GM12872 (cell line): ENCODE measurements around the gene MYLIP.

Experiments
- TF ChIP-seq, protein P1 (sequence below): IDR thresholded peaks from 3 replicates; pipeline ENCODE4 v1.5.1; 2011; ENCODE audit warnings: low read depth, mild to moderate bottlenecking, low read length, moderate library complexity; ENCODE audit not compliant: insufficient read depth

The MYLIP gene

DNA sequence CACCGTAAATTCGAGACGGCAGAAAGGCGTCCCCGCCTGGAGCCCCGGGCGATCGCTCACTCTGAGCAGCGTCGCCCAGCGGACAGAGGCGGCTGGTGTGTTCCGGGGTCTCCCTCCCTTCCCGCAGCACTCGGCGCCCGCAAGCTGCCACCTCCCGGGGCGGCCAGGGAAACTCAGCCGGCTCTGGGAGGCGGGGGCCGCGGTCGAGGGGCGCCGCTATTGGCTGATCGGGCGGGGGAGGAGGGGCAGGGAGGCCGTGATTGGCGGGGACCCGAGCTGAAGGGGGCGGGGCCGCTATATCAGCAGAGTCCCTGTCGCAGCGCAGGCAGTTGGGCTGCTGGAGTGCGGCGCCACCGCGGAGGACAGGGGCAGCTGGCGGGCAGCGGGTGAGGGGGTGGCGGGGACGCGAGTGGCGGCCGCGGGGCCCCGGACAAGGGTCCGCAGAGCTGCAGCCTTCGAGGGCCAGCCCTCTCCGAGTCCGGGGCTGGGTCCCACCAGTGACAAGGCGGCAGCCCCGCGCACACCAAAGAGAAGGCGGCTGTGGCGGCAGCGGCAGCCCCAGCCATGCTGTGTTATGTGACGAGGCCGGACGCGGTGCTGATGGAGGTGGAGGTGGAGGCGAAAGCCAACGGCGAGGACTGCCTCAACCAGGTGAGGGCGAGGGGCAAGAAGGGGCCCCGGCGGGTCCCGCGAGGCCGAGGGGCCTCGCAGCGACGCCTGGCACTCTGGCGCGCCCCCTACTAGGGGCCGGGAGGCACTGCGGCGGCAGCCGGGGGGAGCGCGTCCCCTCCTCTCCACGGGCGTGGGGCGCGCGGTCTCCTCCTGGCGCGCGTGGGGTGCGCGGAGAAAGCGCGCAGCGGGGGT is at the start of gene MYLIP:
Gene MYLIP (plus strand): TSS at position 328 of the 864 bp plus-strand sequence. CDS start 237 bp downstream, at position 565.
- TF ChIP-seq, protein P1, sequence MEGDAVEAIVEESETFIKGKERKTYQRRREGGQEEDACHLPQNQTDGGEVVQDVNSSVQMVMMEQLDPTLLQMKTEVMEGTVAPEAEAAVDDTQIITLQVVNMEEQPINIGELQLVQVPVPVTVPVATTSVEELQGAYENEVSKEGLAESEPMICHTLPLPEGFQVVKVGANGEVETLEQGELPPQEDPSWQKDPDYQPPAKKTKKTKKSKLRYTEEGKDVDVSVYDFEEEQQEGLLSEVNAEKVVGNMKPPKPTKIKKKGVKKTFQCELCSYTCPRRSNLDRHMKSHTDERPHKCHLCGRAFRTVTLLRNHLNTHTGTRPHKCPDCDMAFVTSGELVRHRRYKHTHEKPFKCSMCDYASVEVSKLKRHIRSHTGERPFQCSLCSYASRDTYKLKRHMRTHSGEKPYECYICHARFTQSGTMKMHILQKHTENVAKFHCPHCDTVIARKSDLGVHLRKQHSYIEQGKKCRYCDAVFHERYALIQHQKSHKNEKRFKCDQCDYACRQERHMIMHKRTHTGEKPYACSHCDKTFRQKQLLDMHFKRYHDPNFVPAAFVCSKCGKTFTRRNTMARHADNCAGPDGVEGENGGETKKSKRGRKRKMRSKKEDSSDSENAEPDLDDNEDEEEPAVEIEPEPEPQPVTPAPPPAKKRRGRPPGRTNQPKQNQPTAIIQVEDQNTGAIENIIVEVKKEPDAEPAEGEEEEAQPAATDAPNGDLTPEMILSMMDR: peak; percentile 79

DNA sequence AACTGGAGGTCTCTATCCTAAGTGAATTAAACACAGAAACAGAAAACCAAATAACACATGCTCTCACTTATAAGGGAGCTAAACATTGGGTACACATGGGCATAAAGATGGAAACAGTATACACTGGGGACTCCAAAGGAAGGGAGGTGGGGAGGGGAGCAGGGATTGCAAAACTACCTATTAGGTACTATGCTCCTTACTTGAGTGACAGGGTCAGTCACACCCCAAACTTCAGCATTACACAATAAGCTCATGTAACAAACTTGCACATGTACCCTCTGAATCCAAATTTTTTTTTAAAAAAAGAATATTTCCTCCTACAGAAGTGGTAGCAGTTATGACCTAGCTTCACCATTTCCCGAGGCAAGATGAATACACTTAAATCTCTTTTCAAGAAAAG is 49.5 kb upstream of the MYLIP start:
- TF ChIP-seq, protein P1: no peak

DNA sequence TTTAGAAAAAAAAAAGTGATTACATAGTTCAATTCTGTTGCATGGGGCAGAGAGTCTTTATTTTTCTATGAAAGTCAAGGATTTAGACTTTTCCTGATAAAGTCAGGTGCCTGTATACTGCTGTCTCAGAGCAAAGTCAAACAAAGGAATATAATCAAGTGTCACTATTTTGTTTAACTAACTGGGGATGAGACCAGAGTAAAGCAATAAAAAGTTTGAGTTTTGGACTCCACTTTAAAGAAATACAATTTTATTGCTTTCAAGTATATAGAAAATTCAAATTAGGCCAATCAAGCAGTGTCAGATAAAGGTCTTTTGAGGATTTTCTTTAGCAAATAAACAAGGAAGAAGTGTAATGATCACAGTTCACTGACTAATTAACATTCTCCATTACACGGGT is 48.7 kb upstream of the MYLIP start:
- TF ChIP-seq, protein P1: no peak

DNA sequence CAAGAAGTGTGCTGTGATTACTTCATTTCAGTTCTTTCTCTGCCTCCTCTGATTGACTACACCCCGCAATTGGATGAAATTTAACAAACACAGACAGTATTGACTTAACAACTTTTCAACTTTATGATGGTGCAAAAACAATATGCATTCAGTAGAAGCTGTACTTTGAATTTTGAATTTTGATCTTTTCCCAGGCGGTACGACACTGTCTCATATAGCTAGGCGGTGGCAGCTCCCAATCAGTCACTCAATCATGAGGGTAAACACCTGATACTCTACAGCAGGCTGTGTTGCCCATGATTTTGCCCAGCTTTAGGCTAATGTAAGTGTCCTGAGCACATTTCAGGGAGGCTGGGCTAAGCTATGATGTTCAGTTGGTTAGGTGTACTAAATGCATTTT is 47.6 kb upstream of the MYLIP start:
- TF ChIP-seq, protein P1: no peak

DNA sequence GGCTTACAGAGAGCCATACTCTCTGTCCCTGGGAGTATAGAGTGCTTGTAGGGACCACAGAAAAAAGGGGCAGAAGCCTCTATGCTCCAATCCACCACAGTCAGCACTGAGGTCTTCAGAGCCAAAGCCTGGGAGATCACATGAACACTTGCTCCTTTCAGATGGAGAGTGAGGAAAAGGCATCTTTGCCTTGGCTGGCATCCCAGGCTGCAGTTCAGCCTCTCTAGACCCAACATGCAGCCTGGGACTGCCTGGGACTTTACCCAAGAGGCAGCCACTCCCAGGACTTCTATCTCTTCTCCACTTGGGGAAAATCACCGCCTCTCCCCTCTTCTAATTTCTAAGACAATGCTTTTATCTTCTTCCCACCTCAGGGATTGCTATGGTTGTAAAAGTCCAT is 46.5 kb upstream of the MYLIP start:
- TF ChIP-seq, protein P1: no peak

DNA sequence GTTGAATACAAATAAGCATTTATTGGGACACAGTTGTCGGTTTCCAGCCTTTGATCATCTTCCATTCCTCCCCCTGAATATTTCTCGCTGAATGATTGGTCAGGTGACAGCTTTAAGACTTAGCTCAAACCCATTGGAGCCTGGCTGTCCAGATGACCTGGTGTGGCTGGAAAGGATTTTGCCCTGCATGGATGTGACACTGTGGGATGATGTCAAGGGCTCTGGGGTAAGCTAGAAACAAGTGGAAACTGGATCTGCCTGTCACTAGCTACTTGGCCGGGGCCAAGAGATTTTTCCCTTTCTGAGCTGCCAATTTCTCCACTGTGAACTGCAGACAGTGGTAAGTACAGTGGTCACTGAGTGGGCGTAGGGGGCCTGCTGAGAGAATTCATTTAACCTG is 41.9 kb upstream of the MYLIP start:
- TF ChIP-seq, protein P1: no peak

DNA sequence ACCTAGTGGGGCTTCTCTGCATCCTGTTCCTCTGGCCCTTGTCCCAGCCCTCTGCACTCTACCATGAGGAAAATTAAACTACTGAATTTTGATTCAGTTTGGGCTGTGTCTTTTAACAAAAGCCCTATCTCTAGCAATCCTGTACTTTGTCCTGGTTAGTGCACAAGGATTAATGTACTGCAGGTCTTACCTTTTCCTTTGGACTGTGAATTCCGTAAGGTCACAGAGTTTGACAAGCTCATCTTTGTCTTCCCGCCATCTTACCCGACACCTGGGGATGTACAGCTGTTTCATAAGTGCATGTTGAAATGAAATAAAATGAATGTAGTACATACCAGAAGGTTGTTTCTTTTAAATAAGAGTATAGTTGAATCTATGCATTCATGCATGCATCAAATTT is 41.5 kb upstream of the MYLIP start:
- TF ChIP-seq, protein P1: no peak
